HepG2 (cell line): ENCODE data around the gene NUP133. TPM values are rescaled to one million over a fixed set of nuclear protein-coding genes. Genes with fewer than 3 reads are reported as not detected.

Experiments used
- DNMT1 ChIP-seq: sonication (generic); formaldehyde crosslinking; IDR thresholded peaks from 2 replicates; pipeline ENCODE4 v1.5.1; 2020; ENCODE audit warnings: mild to moderate bottlenecking, missing genetic modification reagents
- ELF3 ChIP-seq: IDR thresholded peaks from 2 replicates; pipeline ENCODE4 v1.6.1; 2016; ENCODE audit warnings: missing genetic modification reagents, missing compliant biosample characterization
- HOMEZ ChIP-seq: IDR thresholded peaks from 2 replicates; pipeline ENCODE4 v1.6.1; 2016; ENCODE audit warnings: low read depth
- HOXA7 ChIP-seq: sonication (generic); formaldehyde crosslinking; IDR thresholded peaks from 2 replicates; pipeline ENCODE4 v1.8.1; 2022; ENCODE audit warnings: mild to moderate bottlenecking, missing genetic modification reagents, moderate library complexity
- MAF1 ChIP-seq: sonication (generic); formaldehyde crosslinking; IDR thresholded peaks from 2 replicates; pipeline ENCODE4 v1.5.0; 2020; ENCODE audit warnings: missing genetic modification reagents, borderline replicate concordance
- MBNL3 ChIP-seq: fragments of 250-450 bp; sonication (Bioruptor Pico); conservative IDR thresholded peaks from 2 replicates; pipeline ENCODE4 v1.8.0; 2022; ENCODE audit warnings: mild to moderate bottlenecking, inconsistent platforms
- MXD3 ChIP-seq: IDR thresholded peaks from 2 replicates; pipeline ENCODE4 v1.6.1; 2016; ENCODE audit warnings: mild to moderate bottlenecking, missing biosample characterization, missing genetic modification reagents
- MYC ChIP-seq: sonication (generic); formaldehyde crosslinking; IDR thresholded peaks from 2 replicates; pipeline ENCODE4 v1.9.0; 2021; ENCODE audit warnings: missing genetic modification reagents, borderline replicate concordance
- NPAS2 ChIP-seq: sonication (generic); formaldehyde crosslinking; IDR thresholded peaks from 2 replicates; pipeline ENCODE4 v1.8.0; 2022; ENCODE audit warnings: mild to moderate bottlenecking, missing genetic modification reagents, borderline replicate concordance
- RARG ChIP-seq: sonication (generic); formaldehyde crosslinking; IDR thresholded peaks from 2 replicates; pipeline ENCODE4 v1.4.0; 2020; ENCODE audit warnings: low read depth, mild to moderate bottlenecking, missing genetic modification reagents
- RERE ChIP-seq: IDR thresholded peaks from 2 replicates; pipeline ENCODE4 v1.6.1; 2016; ENCODE audit warnings: low read depth, missing genetic modification reagents, missing compliant biosample characterization
- THAP11 ChIP-seq: IDR thresholded peaks from 2 replicates; pipeline ENCODE4 v1.6.1; 2016; ENCODE audit warnings: missing biosample characterization, missing genetic modification reagents
- YEATS2 ChIP-seq: sonication (generic); formaldehyde crosslinking; IDR thresholded peaks from 2 replicates; pipeline ENCODE4 v1.4.0; 2020; ENCODE audit warnings: missing genetic modification reagents, borderline replicate concordance
- ZNF281 ChIP-seq: sonication (generic); formaldehyde crosslinking; IDR thresholded peaks from 2 replicates; pipeline ENCODE4 v1.4.0; 2020; ENCODE audit warnings: missing genetic modification reagents, borderline replicate concordance
- ZNF781 ChIP-seq: sonication (generic); formaldehyde crosslinking; IDR thresholded peaks from 2 replicates; pipeline ENCODE4 v1.5.1; 2020; ENCODE audit warnings: borderline replicate concordance, mild to moderate bottlenecking, missing genetic modification reagents; ENCODE audit errors: not compliant biosample characterization
- polyA plus RNA-seq, 8 experiments: library from polyadenylated mRNA; depleted of rRNA in 3 of 8; stranded (reverse) in 7 of 8; unstranded in 1 of 8; fragments of >200 nt; fragmentation: Illumina TruSeq in 4 of 8; extraction: Trizol in 4 of 8; gene quantifications; 2 replicates each; pipeline versions ENCODE4 v1.2.1 to v1.2.3, GENCODE V29; 2011 to 2016; ENCODE audit warnings: low read depth in 4 of 8, missing spikeins in 1 of 8, mixed read lengths in 1 of 8; ENCODE audit not compliant: insufficient read depth in 1 of 8
- total RNA-seq, 5 experiments: library from RNA; depleted of rRNA; stranded (reverse); fragments of >200 nt; fragmentation: Illumina TruSeq; extraction: Trizol; gene quantifications; 2 replicates each; pipeline ENCODE4 v1.2.3, GENCODE V29; 2016; ENCODE audit warnings: low read depth in 1 of 5

NUP133 gene
- total and polyA plus RNA-seq, 2 of the 13 experiments (the other 11 are each of a cell fraction or from before 2014, with no cell fraction given) = 17.7 to 45.6 TPM

GRCh38 chr1:229509576-229509975, 1.4 kb upstream of the NUP133 start (continued):
- TF ChIP-seq NPAS2 (CRISPR knock-in tag) (no peak), MXD3 (CRISPR knock-in tag) (no peak), RARG (CRISPR knock-in tag) (no peak), RERE (CRISPR knock-in tag) (0 out of 2 replicates have a peak, but pooled peaks have one; percentile 30), ZNF281 (CRISPR knock-in tag) (no peak), DNMT1 (CRISPR knock-in tag) (no peak), HOXA7 (no peak), MYC (no peak), ZNF781 (CRISPR knock-in tag) (no peak), MBNL3 (CRISPR knock-in tag) (no peak), MAF1 (CRISPR knock-in tag) (no peak), ELF3 (CRISPR knock-in tag) (peak; percentile 79), THAP11 (CRISPR knock-in tag) (peak; percentile 63), HOMEZ (CRISPR knock-in tag) (no peak), YEATS2 (CRISPR knock-in tag) (peak; percentile 47; the same call in 1 of the 2 replicates)
